ENCODE data around the gene CYP4A11. TPM values are rescaled to one million over a fixed set of nuclear protein-coding genes. Genes with fewer than 3 reads are reported as not detected.
"Not testable (repeated sequence)": the region's sequence is repeated elsewhere in the genome, so short reads cannot be mapped to it uniquely, and the experiment has no call there.

Gene CYP4A11
- not detected in 3 replicates for total RNA-seq

GRCh38 chr1:46941135-46941694, at the start of gene CYP4A11:
TSS of gene CYP4A11 (minus strand) at chr1:46941476. CDS start at chr1:46941433, 43 bp downstream.
- no peak within 1 kb of the TSS for H3K27ac Mint-ChIP-seq
- no peak for TF ChIP-seq CTCF (IDR thresholded peaks at IDR 0.05; ENCODE audit: unreplicated experiment)
- no peaks in the 10 kb centered on the region for H3K9me3 Mint-ChIP-seq
- peaks cover 43% of the 10 kb centered on the region for H3K27me3 Mint-ChIP-seq (ENCODE audit: low read depth)
- no peaks in the 10 kb centered on the region for H3K36me3 Mint-ChIP-seq
- no peak for DNase-seq (ENCODE audit: low spot score in 2 of 2, unreplicated experiment in 2 of 2)
- H3K4me3 Mint-ChIP-seq: no peak within 1 kb of the TSS
- H3K4me1 Mint-ChIP-seq: no peaks in the 10 kb centered on the region

- not testable (repeated sequence) for H3K27ac Mint-ChIP-seq; H3K36me3 Mint-ChIP-seq; H3K4me1 Mint-ChIP-seq; DNase-seq (ENCODE audit: low spot score in 2 of 2, unreplicated experiment in 2 of 2); H3K4me3 Mint-ChIP-seq
- peaks cover 50% of the 10 kb centered on the region for H3K27me3 Mint-ChIP-seq (ENCODE audit: low read depth)
- peaks cover 11% of the 10 kb centered on the region for H3K9me3 Mint-ChIP-seq
Observed at GRCh38 chr1:46990541-46990940, 49.3 kb upstream of the CYP4A11 start.

- H3K27me3 Mint-ChIP-seq (ENCODE audit: low read depth): peaks cover 54% of the 10 kb centered on the region
- H3K4me3 Mint-ChIP-seq: no peak overlapping the region
- no peak for DNase-seq (ENCODE audit: low spot score in 2 of 2, unreplicated experiment in 2 of 2)
- no peaks in the 10 kb centered on the region for H3K36me3 Mint-ChIP-seq
- H3K27ac Mint-ChIP-seq: no peak overlapping the region
- H3K4me1 Mint-ChIP-seq: no peaks in the 10 kb centered on the region
- peaks cover 27% of the 10 kb centered on the region for H3K9me3 Mint-ChIP-seq
- no peak for TF ChIP-seq CTCF (IDR thresholded peaks at IDR 0.05; ENCODE audit: unreplicated experiment)
Observed at GRCh38 chr1:46983830-46984586, 42.7 kb upstream of the CYP4A11 start.

- Mint-ChIP-seq H3K36me3 (no peaks in the 10 kb centered on the region), H3K4me1 (no peaks in the 10 kb centered on the region), H3K27me3 (ENCODE audit: low read depth) (peaks cover 47% of the 10 kb centered on the region), H3K9me3 (peaks cover 32% of the 10 kb centered on the region), H3K27ac (no peak overlapping the region), H3K4me3 (no peak overlapping the region)
- no peak for DNase-seq (ENCODE audit: low spot score in 2 of 2, unreplicated experiment in 2 of 2)
- TF ChIP-seq CTCF (IDR thresholded peaks at IDR 0.05; ENCODE audit: unreplicated experiment): no peak
Observed at GRCh38 chr1:46983166-46983829, 42.0 kb upstream of the CYP4A11 start.

GRCh38 chr1:46969014-46969619, 27.8 kb upstream of the CYP4A11 start:
- H3K36me3 Mint-ChIP-seq: no peaks in the 10 kb centered on the region
- no peaks in the 10 kb centered on the region for H3K4me1 Mint-ChIP-seq
- DNase-seq (ENCODE audit: low spot score in 2 of 2, unreplicated experiment in 2 of 2): no peak
- H3K27me3 Mint-ChIP-seq (ENCODE audit: low read depth): peaks cover 39% of the 10 kb centered on the region
- TF ChIP-seq CTCF (IDR thresholded peaks at IDR 0.05; ENCODE audit: unreplicated experiment): peak; percentile 19
- H3K9me3 Mint-ChIP-seq: no peaks in the 10 kb centered on the region
- no peak overlapping the region for H3K4me3 Mint-ChIP-seq
- no peak overlapping the region for H3K27ac Mint-ChIP-seq

- not testable (repeated sequence) for H3K27ac Mint-ChIP-seq; H3K36me3 Mint-ChIP-seq; DNase-seq (ENCODE audit: low spot score in 2 of 2, unreplicated experiment in 2 of 2); H3K4me1 Mint-ChIP-seq; H3K4me3 Mint-ChIP-seq
- Mint-ChIP-seq H3K27me3 (ENCODE audit: low read depth) (peaks cover 27% of the 10 kb centered on the region), H3K9me3 (peaks cover 20% of the 10 kb centered on the region)
Observed at GRCh38 chr1:46962272-46962671, 21.0 kb upstream of the CYP4A11 start.

Data from mesothelial cell of epicardium (in vitro differentiated cells).